K562 (cell line): ENCODE data around the gene SPINT1. TPM values are rescaled to one million over a fixed set of nuclear protein-coding genes. Genes with fewer than 3 reads are reported as not detected.

Experiments
- ATAC-seq: fragments of 200-7000 bp; cut with Tn5 transposase; 3 replicates; pipeline ENCODE4 v1.9.1; 2020; ENCODE audit warnings: moderate library complexity
- BruUV-seq: library from RNA; stranded (reverse); fragments of 400-500 nt; replicated peaks from 2 replicates; lab custom pipeline; 2021; lab: Mats Ljungman, UMichigan
- CTCF ChIA-PET: fragments of 300-600 bp; formaldehyde crosslinking; extraction: SDS; loops from one replicate; lab custom pipeline; 2021; ENCODE audit warnings: low intra/inter-chr PET ratio; lab: Yijun Ruan, JAX
- POLR2A ChIA-PET: fragments of 300-600, 350-650 bp; sonication (Branson Sonifier 250); formaldehyde crosslinking; extraction: SDS; loops from one replicate; lab custom pipeline; 2021; ENCODE audit warnings: antibody characterized with exemption, inconsistent platforms; lab: Yijun Ruan, JAX
- DNase-seq, 4 experiments: peaks; one replicate each; pipeline versions ENCODE4 v3.0.0 to v3.0.0-alpha.2; 2011 to 2018; ENCODE audit warnings: low spot score in 3 of 4, mixed read lengths in 3 of 4; ENCODE audit errors: extremely low read depth in 1 of 4
- FAIRE-seq: peaks from 2 replicates; lab custom pipeline; 2011; peaks lifted over from hg19 to GRCh38; lab: Jason Lieb, UNC
- H2AFZ ChIP-seq: 2 replicates; pipeline ENCODE4 v1.6.0; 2011; ENCODE audit warnings: low read depth, low read length, control low read depth, inconsistent platforms
- H3K27ac ChIP-seq: fragments of 200-600 bp; 3 replicates; pipeline ENCODE4 v1.8.0; 2011; ENCODE audit warnings: low read depth, mild to moderate bottlenecking, control low read depth, inconsistent platforms, low read length, moderate library complexity, mixed read lengths; ENCODE audit errors: extremely low read depth
- H3K27me3 ChIP-seq, 2 experiments: fragments of 300-600 bp in 1 of 2; 2 replicates in 1 of 2; 3 replicates in 1 of 2; pipeline versions ENCODE4 v1.6.0 to v1.8.0; 2011; ENCODE audit warnings: inconsistent platforms in 2 of 2, low read length in 2 of 2, mild to moderate bottlenecking in 1 of 2, mixed read lengths in 1 of 2, moderate library complexity in 1 of 2; ENCODE audit not compliant: control insufficient read depth in 2 of 2, insufficient read depth in 2 of 2
- H3K36me3 ChIP-seq: fragments of 300-600 bp; 3 replicates; pipeline ENCODE4 v1.8.0; 2011; ENCODE audit warnings: mild to moderate bottlenecking, low read length, inconsistent platforms; ENCODE audit not compliant: control insufficient read depth, insufficient read depth
- H3K4me1 ChIP-seq, 2 experiments: fragments of 200-600 bp in 1 of 2; replicated peaks in 1 of 2; 2 replicates in 1 of 2; 3 replicates in 1 of 2; pipeline versions ENCODE4 v1.5.1 to v1.8.0; 2011; ENCODE audit warnings: inconsistent platforms in 2 of 2, low read length in 2 of 2, mild to moderate bottlenecking in 1 of 2, mixed read lengths in 1 of 2, moderate library complexity in 1 of 2; ENCODE audit not compliant: control insufficient read depth in 2 of 2, insufficient read depth in 2 of 2
- H3K4me2 ChIP-seq: 2 replicates; pipeline ENCODE4 v1.6.1; 2011; ENCODE audit warnings: low read length, control low read depth, inconsistent platforms, mixed read lengths; ENCODE audit not compliant: insufficient read depth
- H3K4me3 ChIP-seq: fragments of 200-600 bp; sonication (generic), shearing (Covaris generic); 2 replicates; pipeline ENCODE4 v1.5.1; 2016; ENCODE audit warnings: control low read depth, inconsistent platforms
- H3K79me2 ChIP-seq: fragments of 200-600 bp; 3 replicates; pipeline ENCODE4 v1.8.0; 2011; ENCODE audit warnings: low read length, inconsistent platforms; ENCODE audit not compliant: control insufficient read depth, insufficient read depth
- H3K9ac ChIP-seq, 2 experiments: 2 replicates each; pipeline versions ENCODE4 v1.6.0 to v1.6.1; 2011; ENCODE audit warnings: low read depth in 2 of 2, low read length in 2 of 2, control low read depth in 1 of 2, inconsistent platforms in 1 of 2, mild to moderate bottlenecking in 1 of 2, mixed read lengths in 1 of 2; ENCODE audit not compliant: insufficient read depth in 1 of 2
- H3K9me1 ChIP-seq: one replicate; pipeline ENCODE4 v1.6.0; 2011; ENCODE audit warnings: inconsistent platforms, mild to moderate bottlenecking, low read length, moderate library complexity; ENCODE audit not compliant: control insufficient read depth, insufficient read depth
- H3K9me3 ChIP-seq: replicated peaks from 2 replicates; pipeline ENCODE4 v1.5.1; 2011; ENCODE audit warnings: low read depth, low read length, inconsistent platforms; ENCODE audit not compliant: control insufficient read depth, insufficient read depth
- H4K20me1 ChIP-seq: replicated peaks from 2 replicates; pipeline ENCODE4 v1.6.1; 2011; ENCODE audit warnings: low read length, inconsistent platforms, mixed read lengths; ENCODE audit not compliant: control insufficient read depth, insufficient read depth
- CREB3 ChIP-seq: fragments of 450-650 bp; conservative IDR thresholded peaks from 2 replicates; pipeline ENCODE4 v1.6.1; 2016; ENCODE audit warnings: missing genetic modification characterization, low read depth, mild to moderate bottlenecking, missing compliant biosample characterization, moderate library complexity
- ESRRA ChIP-seq: fragments of 450-650 bp; IDR thresholded peaks from 2 replicates; pipeline ENCODE4 v1.6.1; 2014; ENCODE audit warnings: low read depth, mild to moderate bottlenecking, moderate library complexity, borderline replicate concordance
- EWSR1 ChIP-seq: fragments of 450-650 bp; IDR thresholded peaks from 2 replicates; pipeline ENCODE4 v1.6.1; 2018; ENCODE audit warnings: borderline replicate concordance, mild to moderate bottlenecking, low read depth, moderate library complexity; ENCODE audit not compliant: partially characterized antibody
- KAT8 ChIP-seq: fragments of 450-650 bp; IDR thresholded peaks from 2 replicates; pipeline ENCODE4 v1.6.1; 2016; ENCODE audit warnings: low read depth, mild to moderate bottlenecking
- MTA3 ChIP-seq: fragments of 450-650 bp; formaldehyde crosslinking; IDR thresholded peaks from 2 replicates; pipeline ENCODE4 v1.6.1; 2017; ENCODE audit warnings: mild to moderate bottlenecking, borderline replicate concordance
- PCBP1 ChIP-seq: fragments of 200-400 bp; formaldehyde crosslinking; IDR thresholded peaks from 2 replicates; pipeline ENCODE4 v1.6.1; 2018; ENCODE audit warnings: mild to moderate bottlenecking, low read depth, low read length; ENCODE audit not compliant: poor library complexity, severe bottlenecking
- PHF21A ChIP-seq: fragments of 450-650 bp; IDR thresholded peaks from 2 replicates; pipeline ENCODE4 v1.6.1; 2017; ENCODE audit warnings: low read depth, borderline replicate concordance
- POLR2B ChIP-seq: fragments of 450-650 bp; IDR thresholded peaks from 2 replicates; pipeline ENCODE4 v1.6.1; 2018; ENCODE audit warnings: low read depth; ENCODE audit not compliant: partially characterized antibody
- SRF ChIP-seq, 2 experiments: fragments of 250-450, 450-650 bp in 1 of 2; sonication (Bioruptor Pico) in 1 of 2; sonication (generic) in 1 of 2; formaldehyde crosslinking; IDR thresholded peaks; 2 replicates each; pipeline versions ENCODE4 v1.5.0 to v1.5.1; 2020 to 2022; ENCODE audit warnings: mild to moderate bottlenecking in 1 of 2, missing genetic modification reagents in 1 of 2
- ZBTB7A ChIP-seq: IDR thresholded peaks from 2 replicates; pipeline ENCODE4 v1.6.1; 2011; ENCODE audit warnings: low read depth, mild to moderate bottlenecking, low read length, moderate library complexity, borderline replicate concordance; ENCODE audit not compliant: control insufficient read depth
- ZKSCAN1 ChIP-seq: fragments of 150-350 bp; IDR thresholded peaks from 2 replicates; pipeline ENCODE4 v1.6.1; 2016; ENCODE audit warnings: low read depth, low read length
- WGBS: fragments of 100-300 bp; shearing (Covaris generic); methylation state at CpG from one replicate; pipeline ENCODE4 v1.1.6; 2016; ENCODE audit warnings: low coverage, mixed read lengths; ENCODE audit not compliant: insufficient coverage; ENCODE audit errors: missing lambda C conversion rate; 5-methylcytosine and 5-hydroxymethylcytosine counted together
- in situ Hi-C: fragments of 300-500 bp; cut with MboI; formaldehyde crosslinking; loops from 4 replicates; pipeline ENCODE4 v1.15.0; 2018; ENCODE audit warnings: inconsistent platforms, mixed read lengths
- intact Hi-C: fragments of 100-400 bp; cut with micrococcal nuclease; formaldehyde crosslinking; loops from 2 replicates; pipeline ENCODE4 v1.14.2; 2022
- polyA plus RNA-seq, 8 experiments: library from polyadenylated mRNA; depleted of rRNA in 4 of 8; stranded (reverse) in 5 of 8; unstranded in 3 of 8; fragments of >200 nt; fragmentation: Nextera tagmentation in 2 of 8; fragmentation: Illumina TruSeq in 1 of 8; extraction: Ambion mirVana in 2 of 8; extraction: Trizol in 1 of 8; gene quantifications; 2 replicates each; pipeline versions ENCODE4 v1.2.1 to v1.2.3, GENCODE V29; 2011 to 2014; ENCODE audit warnings: inconsistent platforms in 1 of 8, missing spikeins in 1 of 8
- total RNA-seq, 7 experiments: library from RNA; depleted of rRNA in 6 of 7; stranded (reverse); fragments of >200 nt in 6 of 7; fragmentation: Illumina TruSeq in 2 of 7; extraction: Trizol in 2 of 7; gene quantifications; 2 replicates each; pipeline versions ENCODE4 v1.2.1 to v1.2.3, GENCODE V29; 2011 to 2021; ENCODE audit warnings: low replicate concordance in 1 of 7
- TF ChIP-seq, protein P1 (sequence below), 2 experiments: fragments of 450-650 bp; formaldehyde crosslinking in 1 of 2; IDR thresholded peaks; 2 replicates each; pipeline versions ENCODE4 v1.4.0 to v1.6.1; 2014 to 2020; ENCODE audit warnings: mild to moderate bottlenecking in 2 of 2, borderline replicate concordance in 1 of 2, low read depth in 1 of 2

The SPINT1 gene
- total and polyA plus RNA-seq, 9 of the 15 experiments (the other 6 are each of a cell fraction or from before 2014, with no cell fraction given) = 0.78 to 4.5 (median 1.5) TPM

DNA sequence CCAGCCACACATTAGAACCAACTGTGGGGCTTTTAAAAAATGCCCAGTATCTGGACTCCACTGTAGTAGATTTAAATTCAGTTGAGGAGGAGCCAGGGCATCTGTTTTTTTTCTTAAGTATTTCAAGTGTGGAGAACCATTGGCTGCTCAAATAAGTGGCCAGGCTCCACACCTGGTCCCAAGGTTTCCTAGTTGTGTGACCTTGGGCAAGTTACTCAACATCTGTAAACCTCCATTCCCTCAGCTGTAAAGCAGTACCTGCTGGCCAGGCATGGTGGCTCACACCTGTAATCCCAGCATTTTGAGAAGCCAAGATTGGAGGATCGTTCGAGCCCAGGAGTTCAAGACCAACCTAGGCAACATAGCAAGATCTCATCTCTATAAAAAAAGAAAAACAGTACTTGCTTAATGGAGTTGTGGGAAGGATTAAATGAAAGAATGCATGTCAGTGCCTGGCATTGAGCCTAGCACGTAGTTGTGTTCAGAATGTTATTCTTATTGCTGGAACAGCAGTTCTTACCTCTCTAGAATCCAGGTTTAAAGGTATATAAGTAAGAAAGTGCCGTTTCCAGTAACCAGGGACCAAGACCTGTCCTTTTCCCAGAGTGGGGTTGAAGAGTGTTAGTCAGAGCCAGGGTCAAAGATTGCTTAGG is 17.3 kb upstream of the SPINT1 start:
- FAIRE-seq (no peak), ATAC-seq (no peak; the same call in 2 of the 3 replicates), DNase-seq (no peak)
- no peak overlapping the region; the same call in 2 of the 3 replicates for H3K27ac ChIP-seq
- H4K20me1 ChIP-seq = peaks cover 4% of the 10 kb centered on the region
- no peak overlapping the region for H3K9ac ChIP-seq
- no peak overlapping the region for H2AFZ ChIP-seq
- ChIA-PET POLR2A (interaction anchor here (0.6 to 0.7 kb wide), 4 partner anchors 12 to 1143 kb away, joined by 3 to 4 read pairs (median 3); no protein-coding TSS in a partner anchor), CTCF (no interaction called here)
- H3K27me3 ChIP-seq = no peaks in the 10 kb centered on the region
- no peak overlapping the region for H3K4me3 ChIP-seq
- no TSS peak for BruUV-seq
- no peaks in the 10 kb centered on the region for H3K79me2 ChIP-seq
- in situ Hi-C loops (no loop called here), intact Hi-C loops (no loop called here)
- no peaks in the 10 kb centered on the region for H3K9me3 ChIP-seq
- peak overlapping the region; percentile 62 for H3K4me2 ChIP-seq
- no peaks in the 10 kb centered on the region for H3K36me3 ChIP-seq
- 17% methylated on average over 4 of the region's 4 CpGs for WGBS
- H3K9me1 ChIP-seq = no peaks in the 10 kb centered on the region
- H3K4me1 ChIP-seq = peaks cover 5 to 28% of the 10 kb centered on the region in 2 experiments; a peak in 4 of 5 replicates
- TF ChIP-seq ESRRA (0 out of 2 replicates have a peak, but pooled peaks have one; percentile 9), PCBP1 (no peak), CREB3 (tag) (no peak), EWSR1 (no peak), POLR2B (no peak), SRF (CRISPR knock-in tag; IDR thresholded peaks at IDR 0.05) (no peak), ZBTB7A (no peak), PHF21A (no peak), KAT8 (no peak), MTA3 (no peak), ZKSCAN1 (no peak)
- TF ChIP-seq, protein P1, sequence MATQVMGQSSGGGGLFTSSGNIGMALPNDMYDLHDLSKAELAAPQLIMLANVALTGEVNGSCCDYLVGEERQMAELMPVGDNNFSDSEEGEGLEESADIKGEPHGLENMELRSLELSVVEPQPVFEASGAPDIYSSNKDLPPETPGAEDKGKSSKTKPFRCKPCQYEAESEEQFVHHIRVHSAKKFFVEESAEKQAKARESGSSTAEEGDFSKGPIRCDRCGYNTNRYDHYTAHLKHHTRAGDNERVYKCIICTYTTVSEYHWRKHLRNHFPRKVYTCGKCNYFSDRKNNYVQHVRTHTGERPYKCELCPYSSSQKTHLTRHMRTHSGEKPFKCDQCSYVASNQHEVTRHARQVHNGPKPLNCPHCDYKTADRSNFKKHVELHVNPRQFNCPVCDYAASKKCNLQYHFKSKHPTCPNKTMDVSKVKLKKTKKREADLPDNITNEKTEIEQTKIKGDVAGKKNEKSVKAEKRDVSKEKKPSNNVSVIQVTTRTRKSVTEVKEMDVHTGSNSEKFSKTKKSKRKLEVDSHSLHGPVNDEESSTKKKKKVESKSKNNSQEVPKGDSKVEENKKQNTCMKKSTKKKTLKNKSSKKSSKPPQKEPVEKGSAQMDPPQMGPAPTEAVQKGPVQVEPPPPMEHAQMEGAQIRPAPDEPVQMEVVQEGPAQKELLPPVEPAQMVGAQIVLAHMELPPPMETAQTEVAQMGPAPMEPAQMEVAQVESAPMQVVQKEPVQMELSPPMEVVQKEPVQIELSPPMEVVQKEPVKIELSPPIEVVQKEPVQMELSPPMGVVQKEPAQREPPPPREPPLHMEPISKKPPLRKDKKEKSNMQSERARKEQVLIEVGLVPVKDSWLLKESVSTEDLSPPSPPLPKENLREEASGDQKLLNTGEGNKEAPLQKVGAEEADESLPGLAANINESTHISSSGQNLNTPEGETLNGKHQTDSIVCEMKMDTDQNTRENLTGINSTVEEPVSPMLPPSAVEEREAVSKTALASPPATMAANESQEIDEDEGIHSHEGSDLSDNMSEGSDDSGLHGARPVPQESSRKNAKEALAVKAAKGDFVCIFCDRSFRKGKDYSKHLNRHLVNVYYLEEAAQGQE (IDR thresholded peaks at IDR 0.05; ENCODE audit: borderline replicate concordance) = no peak
- TF ChIP-seq, protein P1 (CRISPR knock-in tag; IDR thresholded peaks at IDR 0.05; ENCODE audit: low read depth) = no peak
